Right lung (tissue), 5 donors: ENCODE measurements around the gene PORCN. TPM values are rescaled to one million over a fixed set of nuclear protein-coding genes. Genes with fewer than 3 reads are reported as not detected.
"Not testable (repeated sequence)": the region's sequence is repeated elsewhere in the genome, so short reads cannot be mapped to it uniquely, and the experiment has no call there.

ENCODE experiments used
- DNase-seq, 2 donors: peaks; one replicate each; pipeline ENCODE4 v3.0.0-alpha.2; 2013
- polyA plus RNA-seq, 5 donors: library from polyadenylated mRNA; unstranded; fragments of 120-200 nt; gene quantifications; one replicate each; pipeline versions ENCODE4 v1.2.1 to v1.2.3, GENCODE V29; 2013; ENCODE audit warnings: inconsistent platforms in 1 of 5, low replicate concordance in 1 of 5; ENCODE audit not compliant: insufficient read length in 5 of 5, insufficient read depth in 1 of 5

Gene PORCN
- polyA plus RNA-seq, 5 donors: 6.2 to 9.9 (median 8.9) TPM

GRCh38 chrX:48509619-48510018 lies 827 bp downstream of the PORCN start:
- no peak for DNase-seq

- no peak for DNase-seq
Measured at GRCh38 chrX:48511560-48511959, 2.8 kb downstream of the PORCN start.

GRCh38 chrX:48512371-48512935 lies 3.7 kb downstream of the PORCN start:
- no peak for DNase-seq

GRCh38 chrX:48513670-48514069 lies 4.9 kb downstream of the PORCN start:
- DNase-seq: no peak

- no peak for DNase-seq
Measured at GRCh38 chrX:48514126-48514806, 5.5 kb downstream of the PORCN start.

- DNase-seq: no peak
Measured at GRCh38 chrX:48514868-48515460, 6.2 kb downstream of the PORCN start.

GRCh38 chrX:48515842-48516241 lies 7.0 kb downstream of the PORCN start:
- DNase-seq: no peak

- no peak for DNase-seq
Measured at GRCh38 chrX:48516285-48516684, 7.5 kb downstream of the PORCN start.

- DNase-seq: no peak
Measured at GRCh38 chrX:48516987-48517386, 8.2 kb downstream of the PORCN start.

GRCh38 chrX:48519481-48519880 lies 10.7 kb downstream of the PORCN start:
- not testable (repeated sequence) for DNase-seq

GRCh38 chrX:48520455-48520854 lies 11.7 kb downstream of the PORCN start:
- no peak for DNase-seq

- no peak for DNase-seq
Measured at GRCh38 chrX:48520976-48521352, 12.2 kb downstream of the PORCN start.

- DNase-seq: peak; percentile 78 to 80
Measured at GRCh38 chrX:48521353-48522243, 12.8 kb downstream of the PORCN start, which contains the start of gene EBP. TSS of gene EBP (plus strand) at chrX:48521808. CDS start at chrX:48523772, 1,964 bp downstream.

GRCh38 chrX:48522291-48522690 lies 13.5 kb downstream of the PORCN start:
- no peak for DNase-seq

GRCh38 chrX:48523682-48524081 lies 14.9 kb downstream of the PORCN start:
- DNase-seq: no peak

- DNase-seq: not testable (repeated sequence)
Measured at GRCh38 chrX:48525853-48526252, 17.1 kb downstream of the PORCN start.

GRCh38 chrX:48530736-48531135 lies 21.9 kb downstream of the PORCN start:
- no peak for DNase-seq

- DNase-seq: no peak
Measured at GRCh38 chrX:48531358-48531959, 22.7 kb downstream of the PORCN start.

- DNase-seq: no peak
Measured at GRCh38 chrX:48532161-48532560, 23.4 kb downstream of the PORCN start.

GRCh38 chrX:48533165-48533564 lies 24.4 kb downstream of the PORCN start:
- DNase-seq: no peak

GRCh38 chrX:48538641-48539344 lies 30.0 kb downstream of the PORCN start:
- DNase-seq: no peak
